HUES64 (cell line): ENCODE measurements around the gene ZDHHC21.

Source experiments
- H3K27ac ChIP-seq: 2 replicates; pipeline ENCODE4 v1.7.0; 2013; ENCODE audit warnings: low read depth, low read length, inconsistent platforms
- H3K27me3 ChIP-seq: 2 replicates; pipeline ENCODE4 v1.6.1; 2013; ENCODE audit warnings: mild to moderate bottlenecking, low read length; ENCODE audit not compliant: insufficient read depth
- H3K36me3 ChIP-seq: 2 replicates; pipeline ENCODE4 v1.6.1; 2013; ENCODE audit warnings: mild to moderate bottlenecking, low read length; ENCODE audit not compliant: insufficient read depth
- H3K4me1 ChIP-seq: 2 replicates; pipeline ENCODE4 v1.6.1; 2013; ENCODE audit warnings: mild to moderate bottlenecking, low read length, moderate library complexity; ENCODE audit not compliant: insufficient read depth
- H3K4me3 ChIP-seq: 2 replicates; pipeline ENCODE4 v1.5.1; 2013; ENCODE audit warnings: mild to moderate bottlenecking, low read length, moderate library complexity
- H3K9ac ChIP-seq: 2 replicates; pipeline ENCODE4 v1.6.1; 2013; ENCODE audit warnings: mild to moderate bottlenecking, low read depth, low read length
- H3K9me3 ChIP-seq: 2 replicates; pipeline ENCODE4 v1.6.1; 2013; ENCODE audit warnings: low read depth, low read length; ENCODE audit not compliant: insufficient read depth
- WGBS: fragments of 150-250, 120-280 bp; methylation state at CpG from one replicate; pipeline ENCODE4 v1.1.7; 2013; ENCODE audit warnings: missing lambda C conversion rate; 5-methylcytosine and 5-hydroxymethylcytosine counted together

ZDHHC21 gene

DNA sequence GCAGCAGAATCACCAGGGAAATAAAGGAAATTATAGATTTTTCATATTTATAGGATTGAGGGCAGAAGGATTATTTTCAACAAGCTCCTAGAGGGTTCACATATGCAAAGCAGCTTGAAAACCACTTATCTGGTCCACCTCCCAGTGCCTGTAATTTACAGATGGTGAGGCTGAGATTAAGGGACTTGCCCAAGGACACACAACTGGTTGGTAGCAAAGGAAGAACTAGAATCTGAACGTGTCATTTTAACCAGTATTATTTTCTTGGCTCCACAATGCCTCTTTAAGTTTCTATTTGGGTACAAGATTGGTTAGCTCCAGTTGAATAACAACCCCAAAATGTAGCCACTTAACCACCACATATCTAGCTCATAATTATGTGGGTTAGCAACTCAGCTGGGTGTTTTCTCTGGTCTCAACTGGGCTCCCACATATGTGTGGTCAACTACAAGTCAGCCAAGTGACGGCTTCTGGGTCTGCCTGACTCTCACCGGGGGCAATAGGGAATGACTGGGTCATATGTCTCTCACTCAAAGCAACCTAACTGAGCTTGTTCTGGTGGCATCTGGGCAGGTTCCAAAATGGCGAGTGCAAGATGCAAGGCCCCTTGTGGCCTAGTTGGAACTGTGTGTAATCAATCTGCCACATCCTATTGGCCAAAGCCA is 127.7 kb downstream of the ZDHHC21 start:
- no peaks in the 10 kb centered on the region for H3K9me3 ChIP-seq
- H3K36me3 ChIP-seq: no peaks in the 10 kb centered on the region
- H3K27ac ChIP-seq: no peak overlapping the region
- H3K27me3 ChIP-seq: no peaks in the 10 kb centered on the region
- no peak overlapping the region for H3K4me3 ChIP-seq
- 63% methylated on average over 3 of the region's 4 CpGs for WGBS
- H3K4me1 ChIP-seq: peaks cover 19% of the 10 kb centered on the region
- H3K9ac ChIP-seq: no peak overlapping the region

DNA sequence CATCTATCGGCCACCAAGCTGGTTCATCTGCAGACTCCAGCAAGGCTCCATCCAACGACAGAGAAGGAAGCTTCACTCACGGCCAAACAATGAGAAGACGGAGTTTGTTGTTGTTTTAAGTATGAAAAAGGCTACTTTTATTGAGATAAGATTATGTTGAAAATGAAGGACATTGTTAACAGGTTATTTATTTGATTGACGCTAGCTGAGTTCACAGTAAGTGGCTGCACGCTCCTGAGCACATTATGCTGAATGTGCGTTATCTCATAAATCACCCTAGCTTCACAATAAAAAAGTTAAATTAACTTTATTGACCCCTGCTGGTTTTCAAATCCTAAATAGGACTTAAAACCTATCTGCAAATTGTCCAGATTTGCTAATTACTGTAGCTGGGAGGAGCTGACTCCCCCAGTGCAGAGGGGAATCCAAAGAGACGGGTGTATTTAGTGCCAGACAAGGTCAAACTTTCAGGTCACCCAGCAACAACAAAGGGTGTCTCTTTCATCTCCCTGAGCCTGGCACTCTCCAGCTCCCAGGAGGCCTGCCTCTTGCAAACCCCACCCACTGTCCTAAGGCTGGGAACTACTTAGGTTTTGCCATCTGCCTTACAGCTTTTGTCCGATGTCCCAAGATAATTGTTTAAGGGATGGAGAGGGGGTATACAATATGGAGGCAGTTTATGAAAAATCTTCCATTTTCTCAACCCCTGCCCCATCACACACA is 129.2 kb downstream of the ZDHHC21 start:
- Histone ChIP-seq H3K4me3 (no peak overlapping the region), H3K9ac (no peak overlapping the region), H3K36me3 (no peaks in the 10 kb centered on the region), H3K9me3 (no peaks in the 10 kb centered on the region), H3K27ac (no peak overlapping the region), H3K27me3 (no peaks in the 10 kb centered on the region), H3K4me1 (peaks cover 19% of the 10 kb centered on the region)
- 81% methylated on average over 8 of the region's 9 CpGs for WGBS

DNA sequence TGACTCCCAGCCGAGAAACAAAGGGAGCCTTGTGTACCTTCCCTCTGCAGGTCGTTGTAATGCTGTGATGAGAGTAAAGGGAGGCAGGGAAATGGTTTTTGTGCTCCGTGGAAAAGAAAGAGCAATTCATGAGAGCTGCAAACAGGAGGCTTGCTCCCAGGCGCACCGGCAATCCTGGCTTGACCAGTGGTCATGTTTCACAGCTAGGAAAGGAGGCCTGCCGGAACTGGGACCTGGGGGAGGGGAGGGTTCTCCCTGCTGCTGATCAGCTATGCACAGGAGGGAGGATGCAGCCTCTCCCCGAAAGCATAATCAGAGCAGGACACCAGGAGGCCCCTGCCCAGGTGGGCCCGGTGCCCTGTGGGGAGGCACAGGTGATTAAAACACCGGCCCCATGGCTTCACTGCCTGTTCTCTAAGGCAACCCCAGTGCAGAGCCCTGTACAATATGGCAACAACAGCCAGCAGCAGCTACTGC is 131.3 kb downstream of the ZDHHC21 start:
- no peak overlapping the region for H3K27ac ChIP-seq

More for the DNA sequence above, 131.3 kb downstream of the ZDHHC21 start:
- H3K9ac ChIP-seq: 0 out of 2 replicates have a peak overlapping the region, but pooled peaks have one; percentile 18
- no peaks in the 10 kb centered on the region for H3K36me3 ChIP-seq
- H3K4me3 ChIP-seq: no peak overlapping the region
- no peaks in the 10 kb centered on the region for H3K27me3 ChIP-seq
- no peaks in the 10 kb centered on the region for H3K9me3 ChIP-seq
- WGBS: 48% methylated on average over 9 of the region's 9 CpGs
- H3K4me1 ChIP-seq: peaks cover 11% of the 10 kb centered on the region
